Spleen (tissue), 11 donors: ENCODE measurements around the gene GLRX2. TPM values are rescaled to one million over a fixed set of nuclear protein-coding genes. Genes with fewer than 3 reads are reported as not detected.

Experiments
- DNase-seq: peaks from one replicate; pipeline ENCODE4 v3.0.0-alpha.2; 2020
- H3K27ac ChIP-seq, 8 donors: fragments of 200-600 bp; sonication (generic) in 7 of 8; 1 replicate in 4 of 8; 2 replicates in 4 of 8; pipeline versions ENCODE4 v1.5.0 to v1.8.0; 2016 to 2021; ENCODE audit warnings: inconsistent platforms in 4 of 8, mild to moderate bottlenecking in 4 of 8, moderate library complexity in 1 of 8
- H3K27me3 ChIP-seq, 7 donors: fragments of 200-600 bp; sonication (generic) in 6 of 7; replicated peaks in 1 of 7; 1 replicate in 4 of 7; 2 replicates in 3 of 7; pipeline versions ENCODE4 v1.5.0 to v1.8.0; 2016 to 2021; ENCODE audit warnings: inconsistent platforms in 3 of 7, mild to moderate bottlenecking in 1 of 7
- H3K36me3 ChIP-seq, 6 donors: fragments of 200-600 bp; sonication (generic) in 5 of 6; 1 replicate in 4 of 6; 2 replicates in 2 of 6; pipeline versions ENCODE4 v1.5.0 to v1.8.0; 2016 to 2021; ENCODE audit warnings: inconsistent platforms in 2 of 6
- H3K4me1 ChIP-seq, 6 donors: fragments of 200-600 bp; sonication (generic) in 5 of 6; 1 replicate in 3 of 6; 2 replicates in 3 of 6; pipeline versions ENCODE4 v1.5.0 to v1.8.0; 2016 to 2021; ENCODE audit warnings: inconsistent platforms in 3 of 6
- H3K4me3 ChIP-seq, 8 donors: fragments of 200-600 bp; sonication (generic) in 7 of 8; 1 replicate in 4 of 8; 2 replicates in 4 of 8; pipeline versions ENCODE4 v1.5.0 to v1.8.0; 2016 to 2021; ENCODE audit warnings: inconsistent platforms in 4 of 8, mild to moderate bottlenecking in 4 of 8, moderate library complexity in 2 of 8
- H3K9me3 ChIP-seq, 8 donors: fragments of 200-600 bp; sonication (generic) in 7 of 8; 1 replicate in 4 of 8; 2 replicates in 4 of 8; pipeline versions ENCODE4 v1.5.0 to v1.8.0; 2016 to 2021; ENCODE audit warnings: inconsistent platforms in 4 of 8
- CTCF ChIP-seq, 11 experiments: fragments of 200-600 bp in 7 of 11; fragments of 450-650 bp in 4 of 11; sonication (generic) in 4 of 11; IDR thresholded peaks in 8 of 11; conservative IDR thresholded peaks in 3 of 11; 1 replicate in 7 of 11; 2 replicates in 4 of 11; pipeline versions ENCODE4 v1.4.0 to v1.8.0; 2016 to 2021; ENCODE audit warnings: antibody characterized with exemption in 11 of 11, inconsistent platforms in 4 of 11, mild to moderate bottlenecking in 1 of 11
- POLR2A ChIP-seq, 3 donors: fragments of 450-650 bp; IDR thresholded peaks; one replicate each; pipeline ENCODE4 v1.5.1; 2017; ENCODE audit warnings: antibody characterized with exemption in 3 of 3, mild to moderate bottlenecking in 1 of 3
- POLR2AphosphoS5 ChIP-seq, 3 donors: sonication (generic); formaldehyde crosslinking; IDR thresholded peaks; one replicate each; pipeline ENCODE4 v1.5.1; 2017; ENCODE audit warnings: antibody characterized with exemption in 3 of 3
- WGBS, 5 donors: extraction: QIAGEN DNeasy Blood & Tissue Kit in 3 of 5; methylation state at CpG; one replicate each; pipeline versions ENCODE4 v1.1.5 to v1.1.7; 2013 to 2018; 5-methylcytosine and 5-hydroxymethylcytosine counted together
- intact Hi-C: fragments of 100-400 bp; cut with DNase I; formaldehyde crosslinking; loops from one replicate; pipeline ENCODE4 v1.15.0; 2023; ENCODE audit warnings: low total_unique reads
- polyA plus RNA-seq, 3 donors: library from polyadenylated mRNA; stranded (reverse); fragments of 200-250 nt; gene quantifications; one replicate each; pipeline ENCODE4 v1.2.1, GENCODE V29; 2013
- total RNA-seq, 7 donors: library from RNA; depleted of rRNA in 3 of 7; stranded (reverse); fragments of >200 nt in 3 of 7; fragmentation: NEBNext Ultra II Directional in 4 of 7; extraction: Animal tissue kit (Norgen Biotek cat#: 25700) in 4 of 7; gene quantifications; one replicate each; pipeline versions ENCODE4 v1.1.0 to v1.2.1, GENCODE V29; 2016 to 2021
- donor health status: healthy with polysubstance abuse.
- donor health status: DM: no; HTN: no; CAD: no; lungs with moderate emphysema.
- donor health status: DM: no; HTN: no; CAD: no.
- donor health status: Bipolar disorder and iron deficiency.
- donor health status: healthy.
- donor health status: DM: no; HTN: no; CAD: no.
- donor health status: DM: yes; HTN: yes; CAD: no.

The GLRX2 gene
- total and polyA plus RNA-seq, 10 donors, result 5.9 to 20.0 (median 11.0) TPM

GRCh38 chr1:193065954-193066353 is 39.3 kb downstream of the GLRX2 start:
- no peak for DNase-seq
- H3K9me3 ChIP-seq, result no peaks in the 10 kb centered on the region
- H3K36me3 ChIP-seq, result peaks cover 0 to 11% (median 3%) of the 10 kb centered on the region in 6 donors
- no peak overlapping the region for H3K4me3 ChIP-seq
- intact Hi-C loops, result loop anchor here (10.0 kb wide), 1 partner anchor 59 kb away; the partner anchor contains the start of gene CDC73
- peaks cover 23 to 83% (median 37%) of the 10 kb centered on the region in 6 donors for H3K4me1 ChIP-seq
- H3K27me3 ChIP-seq, result no peaks in the 10 kb centered on the region
- TF ChIP-seq CTCF (IDR thresholded peaks at IDR 0.05 in 8 of 11, conservative IDR thresholded peaks at IDR 0.05 in 3 of 11) (no peak), POLR2AphosphoS5 (IDR thresholded peaks at IDR 0.05) (no peak), POLR2A (IDR thresholded peaks at IDR 0.05) (no peak)
- H3K27ac ChIP-seq, result no peak overlapping the region

- intact Hi-C loops, result loop anchor here (10.0 kb wide), 1 partner anchor 62 kb away; the partner anchor contains the start of gene CDC73
- Histone ChIP-seq H3K27me3 (no peaks in the 10 kb centered on the region), H3K27ac (peak overlapping the region in 1 of 8 donors; percentile 24), H3K9me3 (no peaks in the 10 kb centered on the region), H3K4me1 (peaks cover 21 to 80% (median 43%) of the 10 kb centered on the region in 6 donors), H3K4me3 (no peak overlapping the region), H3K36me3 (no peaks in the 10 kb centered on the region)
- DNase-seq, result no peak
- WGBS, 5 donors, result 77 to 93% (median 86%) methylated on average over 4 of the region's 4 CpGs
- TF ChIP-seq CTCF (IDR thresholded peaks at IDR 0.05 in 8 of 11, conservative IDR thresholded peaks at IDR 0.05 in 3 of 11) (no peak), POLR2AphosphoS5 (IDR thresholded peaks at IDR 0.05) (no peak), POLR2A (IDR thresholded peaks at IDR 0.05) (no peak)
Observed at GRCh38 chr1:193062698-193063463, 42.3 kb downstream of the GLRX2 start.

- DNase-seq, result no peak
- Histone ChIP-seq H3K36me3 (no peaks in the 10 kb centered on the region), H3K27me3 (no peaks in the 10 kb centered on the region), H3K4me3 (peak overlapping the region in 4 of 8 donors; percentile 69 to 79 (median 73)), H3K9me3 (no peaks in the 10 kb centered on the region), H3K27ac (peak overlapping the region in 7 of 8 donors; percentile 92 to 99 (median 97)), H3K4me1 (peaks cover 31 to 86% (median 55%) of the 10 kb centered on the region in 6 donors)
- no peak for TF ChIP-seq CTCF (IDR thresholded peaks at IDR 0.05 in 8 of 11, conservative IDR thresholded peaks at IDR 0.05 in 3 of 11)
- no peak for TF ChIP-seq POLR2A (IDR thresholded peaks at IDR 0.05)
- TF ChIP-seq POLR2AphosphoS5 (IDR thresholded peaks at IDR 0.05), result no peak
- intact Hi-C loops, result loop anchor here (10.0 kb wide), 1 partner anchor 64 kb away; the partner anchor contains the start of gene CDC73
- WGBS, 5 donors, result 17 to 32% (median 26%) methylated on average over 2 of the region's 2 CpGs
Observed at GRCh38 chr1:193060938-193061337, 44.3 kb downstream of the GLRX2 start.

- intact Hi-C loops, result loop anchor here (10.0 kb wide), 1 partner anchor 64 kb away; the partner anchor contains the start of gene CDC73
- H3K4me3 ChIP-seq, result peak overlapping the region; percentile 66 to 79 (median 73)
Observed at GRCh38 chr1:193060406-193060805, 44.8 kb downstream of the GLRX2 start.

More at GRCh38 chr1:193060406-193060805, 44.8 kb downstream of the GLRX2 start:
- no peaks in the 10 kb centered on the region for H3K9me3 ChIP-seq
- TF ChIP-seq POLR2AphosphoS5 (IDR thresholded peaks at IDR 0.05) (no peak), POLR2A (IDR thresholded peaks at IDR 0.05) (no peak), CTCF (IDR thresholded peaks at IDR 0.05 in 8 of 11, conservative IDR thresholded peaks at IDR 0.05 in 3 of 11) (no peak)
- peak overlapping the region; percentile 92 to 99 (median 97) for H3K27ac ChIP-seq
- no peak for DNase-seq
- WGBS, 5 donors, result 20 to 25% (median 22%) methylated on average over 4 of the region's 4 CpGs
- no peaks in the 10 kb centered on the region for H3K27me3 ChIP-seq
- H3K36me3 ChIP-seq, result no peaks in the 10 kb centered on the region
- H3K4me1 ChIP-seq, result peaks cover 31 to 81% (median 55%) of the 10 kb centered on the region in 6 donors
